Karpas-422 (cell line): ENCODE measurements around the gene FGF1. TPM values are rescaled to one million over a fixed set of nuclear protein-coding genes. Genes with fewer than 3 reads are reported as not detected.
A peak's percentile ranks its signal among the peaks of the same experiment; 100 is the strongest.

Experiments
- DNase-seq: peaks from one replicate; pipeline ENCODE4 v3.0.0-alpha.2; 2015
- H2AFZ ChIP-seq: fragments of 200-600 bp; sonication (generic); 2 replicates; pipeline ENCODE4 v1.6.1; 2014; ENCODE audit warnings: antibody characterized with exemption, low read length, mixed read lengths
- H3K27ac ChIP-seq: fragments of 200-600 bp; sonication (generic); 2 replicates; pipeline ENCODE4 v1.5.1; 2014; ENCODE audit warnings: mild to moderate bottlenecking, low read length, moderate library complexity
- H3K27me3 ChIP-seq: fragments of 200-600 bp; sonication (generic); 2 replicates; pipeline ENCODE4 v1.6.1; 2014; ENCODE audit warnings: low read length, mixed read lengths
- H3K36me3 ChIP-seq: fragments of 200-600 bp; sonication (generic); 2 replicates; pipeline ENCODE4 v1.6.1; 2014; ENCODE audit warnings: low read length, mixed read lengths; ENCODE audit not compliant: insufficient read depth
- H3K4me1 ChIP-seq: fragments of 200-600 bp; sonication (generic); 2 replicates; pipeline ENCODE4 v1.6.1; 2014; ENCODE audit warnings: mild to moderate bottlenecking, low read length, mixed read lengths
- H3K4me2 ChIP-seq: fragments of 200-600 bp; sonication (generic); 2 replicates; pipeline ENCODE4 v1.6.1; 2014; ENCODE audit warnings: low read length, low read depth, mild to moderate bottlenecking; ENCODE audit not compliant: poor library complexity, severe bottlenecking
- H3K4me3 ChIP-seq: fragments of 200-600 bp; sonication (generic); 2 replicates; pipeline ENCODE4 v1.5.1; 2014; ENCODE audit warnings: mild to moderate bottlenecking, antibody characterized with exemption, low read length, mixed read lengths
- H3K79me2 ChIP-seq: fragments of 200-600 bp; sonication (generic); 2 replicates; pipeline ENCODE4 v1.6.1; 2014; ENCODE audit warnings: mild to moderate bottlenecking, low read length, mixed read lengths
- H3K9ac ChIP-seq: fragments of 200-600 bp; sonication (generic); 2 replicates; pipeline ENCODE4 v1.6.0; 2014; ENCODE audit warnings: low read length
- H3K9me2 ChIP-seq: fragments of 200-600 bp; sonication (generic), shearing (Covaris generic); replicated peaks from 2 replicates; pipeline ENCODE4 v1.6.0; 2014; ENCODE audit warnings: mild to moderate bottlenecking, low read length, moderate library complexity; ENCODE audit not compliant: insufficient read depth
- H3K9me3 ChIP-seq: fragments of 300-700, 200-600 bp; sonication (generic); 2 replicates; pipeline ENCODE4 v1.6.1; 2014; ENCODE audit warnings: low read length, mixed read lengths
- H4K20me1 ChIP-seq: fragments of 200-600 bp; sonication (generic); 2 replicates; pipeline ENCODE4 v1.6.1; 2014; ENCODE audit warnings: mild to moderate bottlenecking, antibody characterized with exemption, low read length, low read depth; ENCODE audit not compliant: insufficient read depth
- total RNA-seq: library from RNA; depleted of rRNA; stranded (reverse); fragments of >200 nt; shearing (Covaris generic); gene quantifications from 2 replicates; pipeline ENCODE4 v1.2.3, GENCODE V29; 2014; ENCODE audit warnings: low replicate concordance

FGF1 gene
- total RNA-seq, 1 experiment from 2014 or later, result not detected

DNA sequence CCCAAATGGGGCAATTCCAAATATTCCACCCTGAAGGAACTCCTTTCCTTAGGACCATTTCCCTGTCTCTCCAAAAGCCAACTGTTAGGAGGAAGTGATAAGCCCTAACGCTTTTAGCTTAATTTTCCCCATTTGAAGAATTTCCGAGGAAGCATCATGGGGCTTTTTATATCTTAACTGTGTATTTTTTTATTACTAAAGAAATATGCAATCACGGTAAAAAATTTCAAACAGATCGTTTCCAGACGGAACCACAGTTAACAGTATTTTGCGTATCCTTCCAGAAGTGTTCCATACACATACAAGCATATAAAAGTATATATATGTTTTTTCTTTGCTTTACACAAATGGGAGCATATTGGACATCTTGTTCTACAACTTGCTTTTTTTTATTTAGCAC is 133.8 kb downstream of the FGF1 start:
- Histone ChIP-seq H4K20me1 (no peaks in the 10 kb centered on the region), H3K27ac (no peak overlapping the region), H3K4me2 (no peak overlapping the region), H3K9me3 (no peaks in the 10 kb centered on the region), H3K4me3 (no peak overlapping the region), H3K36me3 (no peaks in the 10 kb centered on the region), H3K9me2 (no peaks in the 10 kb centered on the region), H3K4me1 (peaks cover 8% of the 10 kb centered on the region), H2AFZ (no peak overlapping the region), H3K27me3 (no peaks in the 10 kb centered on the region), H3K9ac (no peak overlapping the region), H3K79me2 (no peaks in the 10 kb centered on the region)
- no peak for DNase-seq

DNA sequence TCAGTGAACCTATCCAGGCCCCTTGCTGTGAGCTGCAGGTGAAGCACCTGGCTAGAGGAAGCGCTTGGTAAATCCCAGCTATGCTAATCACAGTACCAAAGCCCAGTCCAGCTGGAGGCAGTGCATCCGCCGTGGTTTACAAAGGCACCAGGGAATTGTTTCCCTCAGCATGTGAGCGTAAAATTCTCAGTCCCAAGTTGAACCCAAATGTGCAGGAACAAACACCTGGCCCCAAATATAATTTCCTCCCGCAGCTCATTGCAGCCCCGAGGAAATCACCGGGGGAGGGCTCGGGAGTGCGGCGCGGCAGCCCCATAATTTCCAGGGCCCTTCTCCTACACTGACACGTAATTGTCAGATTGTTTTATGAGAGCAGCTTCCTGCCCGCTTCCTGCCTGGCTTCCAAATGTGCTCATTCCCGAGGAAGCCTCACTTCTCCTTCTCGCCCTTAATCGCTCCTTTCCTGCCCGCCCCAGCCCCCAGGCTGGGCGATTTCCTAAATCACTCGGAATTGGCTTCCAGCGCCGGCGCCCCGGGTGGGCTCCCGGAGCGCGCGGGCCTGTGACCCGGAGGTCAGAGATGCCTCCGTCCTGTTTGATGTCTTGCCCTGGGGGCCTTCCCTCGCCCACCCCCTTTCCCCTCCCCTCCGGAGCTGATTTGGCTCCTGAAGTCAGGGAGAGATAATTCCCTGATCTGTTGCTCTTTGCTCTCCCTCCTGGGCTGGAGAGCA is 134.4 kb downstream of the FGF1 start:
- Histone ChIP-seq H2AFZ (no peak overlapping the region), H3K4me2 (no peak overlapping the region), H4K20me1 (no peaks in the 10 kb centered on the region), H3K9ac (no peak overlapping the region), H3K9me2 (no peaks in the 10 kb centered on the region), H3K4me3 (no peak overlapping the region), H3K9me3 (no peaks in the 10 kb centered on the region), H3K4me1 (peaks cover 8% of the 10 kb centered on the region), H3K79me2 (no peaks in the 10 kb centered on the region), H3K27me3 (no peaks in the 10 kb centered on the region), H3K36me3 (no peaks in the 10 kb centered on the region), H3K27ac (no peak overlapping the region)
- DNase-seq, result no peak

DNA sequence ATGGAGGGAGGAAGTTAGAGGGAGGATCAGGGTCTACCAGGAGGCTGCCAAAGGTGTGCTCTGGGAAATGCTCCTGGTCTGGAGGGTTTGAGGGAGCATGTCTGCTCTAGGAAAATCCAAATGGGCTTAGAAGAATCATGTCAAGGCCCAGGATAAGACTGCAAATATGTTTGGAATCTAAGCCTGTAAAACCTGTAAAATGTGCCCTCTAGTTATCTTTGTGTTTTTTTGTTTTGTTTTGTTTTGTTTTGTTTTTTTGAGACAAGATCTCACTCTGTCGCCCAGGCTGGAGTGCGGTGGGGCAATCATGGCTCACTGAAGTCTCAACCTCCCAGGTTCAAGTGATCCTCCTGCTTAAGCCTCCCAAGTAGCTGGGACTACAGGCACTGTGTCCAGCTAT is 135.4 kb downstream of the FGF1 start:
- Histone ChIP-seq H3K4me1 (peaks cover 8% of the 10 kb centered on the region), H3K79me2 (no peaks in the 10 kb centered on the region), H3K9me3 (no peaks in the 10 kb centered on the region), H3K36me3 (no peaks in the 10 kb centered on the region), H3K27ac (no peak overlapping the region), H3K9ac (no peak overlapping the region), H3K4me2 (no peak overlapping the region), H3K9me2 (no peaks in the 10 kb centered on the region), H2AFZ (no peak overlapping the region), H3K27me3 (no peaks in the 10 kb centered on the region), H3K4me3 (no peak overlapping the region), H4K20me1 (no peaks in the 10 kb centered on the region)
- no peak for DNase-seq

DNA sequence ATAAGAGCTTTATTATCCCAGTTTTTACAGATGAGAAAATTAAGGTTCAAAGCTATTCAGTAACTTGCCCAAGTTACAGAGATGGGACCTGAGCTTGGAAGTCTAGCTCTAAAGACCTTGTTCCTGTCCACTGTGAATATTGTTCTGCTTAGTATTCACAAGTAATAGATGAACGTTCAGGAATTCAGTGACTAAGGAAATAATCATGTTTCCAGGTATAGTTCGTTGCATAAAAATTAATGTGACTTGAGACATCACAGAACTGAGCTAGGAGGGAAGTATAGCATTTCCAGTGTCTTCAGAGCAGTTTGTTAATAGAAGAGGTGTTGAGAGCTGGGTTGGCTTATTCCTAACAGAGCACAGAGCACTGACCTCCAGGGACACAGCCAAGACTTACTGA is 136.1 kb downstream of the FGF1 start:
- Histone ChIP-seq H2AFZ (no peak overlapping the region), H3K4me1 (peaks cover 8% of the 10 kb centered on the region), H3K36me3 (no peaks in the 10 kb centered on the region), H4K20me1 (no peaks in the 10 kb centered on the region), H3K79me2 (no peaks in the 10 kb centered on the region), H3K4me3 (no peak overlapping the region), H3K9me3 (no peaks in the 10 kb centered on the region), H3K9ac (no peak overlapping the region), H3K27ac (no peak overlapping the region), H3K4me2 (no peak overlapping the region), H3K9me2 (no peaks in the 10 kb centered on the region), H3K27me3 (no peaks in the 10 kb centered on the region)
- DNase-seq, result no peak

DNA sequence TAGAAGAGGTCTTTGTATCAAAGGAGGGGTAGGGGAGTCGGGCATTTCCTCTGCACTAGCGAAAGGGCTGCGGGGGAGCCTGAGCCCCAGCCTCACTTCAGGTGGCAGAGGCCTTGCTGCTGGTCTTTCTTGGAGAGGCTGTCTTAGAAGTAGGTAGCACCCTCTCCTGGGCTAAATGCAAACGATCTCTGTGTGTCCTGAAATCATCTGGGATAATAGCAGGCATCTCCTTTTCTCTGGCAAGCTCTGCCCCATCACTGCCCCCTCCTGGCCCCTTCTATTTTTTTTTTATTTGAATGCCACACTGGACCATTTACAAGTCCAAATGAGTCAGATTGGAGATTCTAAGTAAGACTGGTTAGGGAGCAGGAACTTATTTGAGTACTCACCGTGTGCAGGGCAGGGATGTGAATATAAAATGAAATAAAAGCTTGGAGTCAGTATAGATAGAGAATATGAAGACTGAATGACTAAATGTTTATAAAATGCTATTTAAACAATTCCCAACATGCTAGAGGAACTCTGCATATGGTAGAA is 137.1 kb downstream of the FGF1 start:
- no peak overlapping the region for H3K4me2 ChIP-seq
- H3K9me2 ChIP-seq, result no peaks in the 10 kb centered on the region
- H3K9ac ChIP-seq, result no peak overlapping the region
- H3K79me2 ChIP-seq, result no peaks in the 10 kb centered on the region
- H3K9me3 ChIP-seq, result no peaks in the 10 kb centered on the region
- H4K20me1 ChIP-seq, result no peaks in the 10 kb centered on the region
- no peaks in the 10 kb centered on the region for H3K27me3 ChIP-seq
- no peak overlapping the region for H3K27ac ChIP-seq
- no peaks in the 10 kb centered on the region for H3K36me3 ChIP-seq
- peaks cover 8% of the 10 kb centered on the region for H3K4me1 ChIP-seq
- no peak overlapping the region for H3K4me3 ChIP-seq
- no peak overlapping the region for H2AFZ ChIP-seq
- peak; percentile 76 for DNase-seq

DNA sequence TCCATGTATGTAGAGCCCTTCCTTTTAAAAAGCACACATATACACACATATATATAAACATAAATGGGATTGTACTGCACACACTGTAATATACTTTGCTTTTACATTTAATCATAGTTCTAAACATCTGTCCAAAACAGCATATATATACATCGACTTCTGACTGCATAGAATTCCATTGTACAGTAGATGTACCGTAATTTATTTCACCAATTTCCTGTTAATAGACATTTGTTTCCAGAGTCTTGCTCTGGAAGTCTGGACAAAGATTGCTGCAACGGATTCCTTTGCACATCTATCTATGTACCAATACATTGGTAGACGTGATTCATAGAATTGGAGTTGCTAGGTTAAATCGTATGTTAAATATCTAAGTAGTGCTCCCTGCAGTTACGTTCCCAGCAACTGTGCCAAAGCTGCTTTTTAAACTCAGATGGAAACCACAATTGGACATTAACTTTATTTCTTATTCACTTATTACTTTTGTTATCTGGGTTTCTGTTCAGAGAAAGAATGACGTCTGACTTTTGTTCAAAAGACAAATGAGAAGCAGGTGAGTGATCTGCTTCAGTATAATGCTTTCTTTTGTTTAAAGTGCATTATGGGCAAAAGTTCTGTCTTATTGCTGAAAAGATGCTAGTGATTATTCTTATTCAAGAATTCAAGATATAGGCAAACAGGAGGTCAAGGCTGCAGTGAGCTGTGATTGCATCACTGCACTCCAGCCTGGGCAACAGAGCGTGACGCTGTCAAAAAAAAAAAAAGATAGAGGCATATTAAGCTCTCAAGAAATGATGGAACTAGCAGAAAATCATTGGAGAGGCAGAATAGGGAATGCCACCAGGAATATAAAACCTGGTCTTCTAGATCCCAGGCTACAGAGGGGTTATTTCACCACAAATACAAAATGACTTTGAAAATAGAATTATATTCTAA is 138.2 kb downstream of the FGF1 start:
- H3K9me2 ChIP-seq, result no peaks in the 10 kb centered on the region
- no peak overlapping the region for H3K4me3 ChIP-seq
- DNase-seq, result no peak
- H3K79me2 ChIP-seq, result no peaks in the 10 kb centered on the region
- no peaks in the 10 kb centered on the region for H4K20me1 ChIP-seq
- no peak overlapping the region for H3K4me2 ChIP-seq
- no peaks in the 10 kb centered on the region for H3K9me3 ChIP-seq
- H2AFZ ChIP-seq, result no peak overlapping the region
- H3K4me1 ChIP-seq, result peaks cover 8% of the 10 kb centered on the region
- no peaks in the 10 kb centered on the region for H3K36me3 ChIP-seq
- H3K9ac ChIP-seq, result no peak overlapping the region
- no peaks in the 10 kb centered on the region for H3K27me3 ChIP-seq
- H3K27ac ChIP-seq, result no peak overlapping the region

DNA sequence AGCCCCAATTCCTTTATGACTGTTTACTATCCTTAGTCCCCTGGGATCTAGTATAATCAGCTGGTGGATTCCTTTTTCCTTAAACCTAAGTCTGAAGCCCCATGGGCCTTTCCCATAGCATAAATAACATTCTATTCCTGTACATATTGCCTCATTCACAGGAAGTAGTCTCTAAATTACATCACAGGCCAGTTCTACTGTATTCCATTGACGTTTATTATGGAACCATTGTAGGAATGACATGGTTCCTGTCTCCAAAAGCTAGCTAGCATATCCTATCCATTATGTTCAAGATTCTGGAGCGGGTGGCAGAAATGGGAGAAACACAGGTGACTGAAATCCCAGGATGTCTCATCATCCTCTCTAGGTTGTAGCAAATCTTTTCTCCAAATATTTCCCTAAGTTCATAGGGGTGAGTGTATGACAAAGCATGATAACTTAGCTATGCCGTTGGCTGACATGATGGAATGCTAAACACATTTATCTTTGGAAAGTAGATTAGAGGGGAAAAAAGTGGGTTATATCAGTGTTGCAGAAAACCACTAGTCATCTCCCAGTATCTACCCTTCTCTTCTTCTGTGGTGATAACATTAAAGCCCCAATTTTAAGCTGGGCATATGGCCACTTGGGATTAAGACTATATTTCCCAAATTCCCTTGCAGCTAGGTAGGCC is 140.1 kb downstream of the FGF1 start:
- Histone ChIP-seq H3K4me2 (no peak overlapping the region), H3K27ac (no peak overlapping the region), H3K36me3 (no peaks in the 10 kb centered on the region), H3K9me3 (no peaks in the 10 kb centered on the region), H3K27me3 (no peaks in the 10 kb centered on the region), H3K4me3 (no peak overlapping the region), H3K9me2 (no peaks in the 10 kb centered on the region), H4K20me1 (no peaks in the 10 kb centered on the region), H3K4me1 (peaks cover 8% of the 10 kb centered on the region), H3K9ac (no peak overlapping the region), H2AFZ (no peak overlapping the region), H3K79me2 (no peaks in the 10 kb centered on the region)
- no peak for DNase-seq
